GM23248 (cell line): ENCODE data around the gene AKAP7. TPM values are rescaled to one million over a fixed set of nuclear protein-coding genes. Genes with fewer than 3 reads are reported as not detected.

ENCODE experiments used
- DNase-seq: peaks from one replicate; pipeline ENCODE4 v3.0.0-alpha.2; 2015
- H2AFZ ChIP-seq: fragments of 200-600 bp; sonication (generic); 2 replicates; pipeline ENCODE4 v1.6.1; 2016; ENCODE audit warnings: antibody characterized with exemption
- H3F3A ChIP-seq: fragments of 200-600 bp; sonication (generic); 2 replicates; pipeline ENCODE4 v1.6.1; 2016; ENCODE audit warnings: mild to moderate bottlenecking, antibody characterized with exemption, mixed run types; ENCODE audit not compliant: insufficient read depth
- H3K27ac ChIP-seq: fragments of 200-600 bp; sonication (generic); 2 replicates; pipeline ENCODE4 v1.5.1; 2016; ENCODE audit warnings: mild to moderate bottlenecking
- H3K27me3 ChIP-seq: fragments of 200-600 bp; sonication (generic); replicated peaks from 2 replicates; pipeline ENCODE4 v1.6.1; 2016; ENCODE audit warnings: mild to moderate bottlenecking; ENCODE audit not compliant: insufficient read depth
- H3K36me3 ChIP-seq: fragments of 200-600 bp; sonication (generic); 2 replicates; pipeline ENCODE4 v1.6.1; 2016; ENCODE audit warnings: low read depth, mild to moderate bottlenecking
- H3K4me1 ChIP-seq: fragments of 200-600 bp; sonication (generic); 2 replicates; pipeline ENCODE4 v1.6.1; 2016; ENCODE audit warnings: mild to moderate bottlenecking; ENCODE audit not compliant: insufficient read depth
- H3K4me2 ChIP-seq: fragments of 200-600 bp; sonication (generic); one replicate; pipeline ENCODE4 v1.6.1; 2016; ENCODE audit warnings: mild to moderate bottlenecking; ENCODE audit not compliant: unreplicated experiment
- H3K4me3 ChIP-seq: fragments of 200-600 bp; sonication (generic); 2 replicates; pipeline ENCODE4 v1.5.1; 2016; ENCODE audit warnings: mild to moderate bottlenecking
- H3K79me2 ChIP-seq: fragments of 200-600 bp; sonication (generic); 2 replicates; pipeline ENCODE4 v1.6.1; 2016; ENCODE audit warnings: mild to moderate bottlenecking; ENCODE audit not compliant: insufficient read depth
- H3K9ac ChIP-seq: fragments of 200-600 bp; sonication (generic); 2 replicates; pipeline ENCODE4 v1.6.1; 2016; ENCODE audit warnings: mild to moderate bottlenecking
- H3K9me2 ChIP-seq: fragments of 200-600 bp; sonication (generic); 2 replicates; pipeline ENCODE4 v1.6.1; 2016; ENCODE audit warnings: mixed run types, mild to moderate bottlenecking, moderate library complexity; ENCODE audit not compliant: insufficient read depth
- H3K9me3 ChIP-seq: fragments of 200-600 bp; sonication (generic); one replicate; pipeline ENCODE4 v1.6.1; 2017; ENCODE audit warnings: low read depth
- H4K20me1 ChIP-seq: fragments of 200-600 bp; sonication (generic); 2 replicates; pipeline ENCODE4 v1.6.0; 2016; ENCODE audit not compliant: insufficient read depth
- EZH2 ChIP-seq: fragments of 200-600 bp; sonication (generic); IDR thresholded peaks from 2 replicates; pipeline ENCODE4 v1.6.1; 2018; ENCODE audit warnings: antibody characterized with exemption, mild to moderate bottlenecking; ENCODE audit not compliant: insufficient read depth, poor library complexity, severe bottlenecking
- EZH2phosphoT487 ChIP-seq: fragments of 200-600 bp; sonication (generic); IDR thresholded peaks from 2 replicates; pipeline ENCODE4 v1.6.1; 2018; ENCODE audit warnings: antibody characterized with exemption, moderate library complexity, mild to moderate bottlenecking, low read depth; ENCODE audit not compliant: insufficient read depth
- WGBS, 2 experiments: methylation state at CpG; one replicate each; pipeline ENCODE4 v1.1.6; 2015 to 2017; ENCODE audit warnings: low lambda C conversion rate in 2 of 2, low coverage in 1 of 2; ENCODE audit errors: missing lambda C conversion rate in 2 of 2; 5-methylcytosine and 5-hydroxymethylcytosine counted together
- in situ Hi-C: fragments of 300-500 bp; cut with MboI; formaldehyde crosslinking; loops from 2 replicates; pipeline ENCODE4 v1.15.0; 2020
- polyA plus RNA-seq: library from polyadenylated mRNA; unstranded; fragments of >200 nt; fragmentation: Nextera tagmentation; extraction: Ambion mirVana; gene quantifications from 2 replicates; pipeline ENCODE4 v1.2.1, GENCODE V29; 2016
- total RNA-seq: library from RNA; depleted of rRNA; stranded (reverse); fragments of >200 nt; shearing (Covaris generic); gene quantifications from 2 replicates; pipeline ENCODE4 v1.2.3, GENCODE V29; 2014

Gene AKAP7
- total and polyA plus RNA-seq, 2 experiments from 2014 or later, result 3.2 to 8.2 TPM

DNA sequence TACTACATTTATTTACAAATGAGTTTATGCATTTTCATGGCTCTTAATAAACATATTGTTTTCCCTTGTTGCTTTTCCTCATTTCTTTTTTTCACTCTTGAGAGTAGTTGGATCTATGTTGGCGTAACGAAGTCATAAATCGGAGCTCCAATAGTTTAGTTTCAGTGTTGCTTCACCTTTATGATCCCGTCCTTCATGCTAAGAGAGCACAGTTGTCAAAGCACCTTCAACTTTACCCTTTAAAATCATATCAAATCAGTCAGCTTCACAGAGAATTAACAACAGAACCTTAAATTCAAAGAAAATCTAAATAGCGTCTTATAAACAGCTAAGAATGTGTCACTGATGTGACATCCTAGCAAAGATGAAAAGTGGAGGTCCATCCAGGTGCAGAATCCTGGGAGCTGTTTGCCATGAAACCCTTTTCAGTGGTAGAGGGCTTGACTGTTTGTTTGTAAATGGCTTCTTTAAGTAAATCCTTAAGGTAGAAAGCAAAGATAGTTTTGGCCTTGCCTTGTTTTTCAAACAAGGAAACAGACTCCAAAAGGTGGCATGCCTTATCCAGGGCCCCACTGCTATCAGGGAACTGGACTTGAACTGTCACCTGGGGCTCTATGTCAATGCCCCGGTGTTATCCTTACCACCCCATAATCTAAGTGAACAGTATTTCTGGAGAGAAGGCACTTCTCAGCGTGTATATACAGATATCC is 148.4 kb downstream of the AKAP7 start:
- no peak for DNase-seq
- H3K4me3 ChIP-seq, result no peak overlapping the region
- no peak overlapping the region for H2AFZ ChIP-seq
- no peaks in the 10 kb centered on the region for H3F3A ChIP-seq
- H3K27me3 ChIP-seq, result no peaks in the 10 kb centered on the region
- H3K4me2 ChIP-seq, result no peak overlapping the region
- no peaks in the 10 kb centered on the region for H3K36me3 ChIP-seq
- H3K27ac ChIP-seq, result no peak overlapping the region
- WGBS, 2 experiments, result 96 to 98% methylated on average over 7 of the region's 7 CpGs
- H3K9me2 ChIP-seq, result no peaks in the 10 kb centered on the region
- in situ Hi-C loops, result no loop called here
- TF ChIP-seq EZH2phosphoT487 (no peak), EZH2 (no peak)
- H3K79me2 ChIP-seq, result no peaks in the 10 kb centered on the region
- no peak overlapping the region for H3K9ac ChIP-seq
- H3K9me3 ChIP-seq, result no peaks in the 10 kb centered on the region
- no peaks in the 10 kb centered on the region for H4K20me1 ChIP-seq
- H3K4me1 ChIP-seq, result no peaks in the 10 kb centered on the region

GRCh38 chr6:131285548-131285947 is 150.3 kb downstream of the AKAP7 start:
- no peaks in the 10 kb centered on the region for H3K27me3 ChIP-seq
- DNase-seq, result no peak
- WGBS, 2 experiments, result 18 to 50% methylated on average over 1 of the region's 1 CpG
- no peak overlapping the region for H3K27ac ChIP-seq
- TF ChIP-seq EZH2 (no peak), EZH2phosphoT487 (no peak)
- no peak overlapping the region for H3K9ac ChIP-seq
- no peak overlapping the region for H2AFZ ChIP-seq
- no peaks in the 10 kb centered on the region for H4K20me1 ChIP-seq
- no peaks in the 10 kb centered on the region for H3K36me3 ChIP-seq
- H3K4me1 ChIP-seq, result no peaks in the 10 kb centered on the region
- in situ Hi-C loops, result no loop called here
- no peaks in the 10 kb centered on the region for H3K79me2 ChIP-seq
- no peaks in the 10 kb centered on the region for H3K9me2 ChIP-seq
- no peak overlapping the region for H3K4me3 ChIP-seq
- no peaks in the 10 kb centered on the region for H3F3A ChIP-seq
- no peak overlapping the region for H3K4me2 ChIP-seq
- no peaks in the 10 kb centered on the region for H3K9me3 ChIP-seq

DNA sequence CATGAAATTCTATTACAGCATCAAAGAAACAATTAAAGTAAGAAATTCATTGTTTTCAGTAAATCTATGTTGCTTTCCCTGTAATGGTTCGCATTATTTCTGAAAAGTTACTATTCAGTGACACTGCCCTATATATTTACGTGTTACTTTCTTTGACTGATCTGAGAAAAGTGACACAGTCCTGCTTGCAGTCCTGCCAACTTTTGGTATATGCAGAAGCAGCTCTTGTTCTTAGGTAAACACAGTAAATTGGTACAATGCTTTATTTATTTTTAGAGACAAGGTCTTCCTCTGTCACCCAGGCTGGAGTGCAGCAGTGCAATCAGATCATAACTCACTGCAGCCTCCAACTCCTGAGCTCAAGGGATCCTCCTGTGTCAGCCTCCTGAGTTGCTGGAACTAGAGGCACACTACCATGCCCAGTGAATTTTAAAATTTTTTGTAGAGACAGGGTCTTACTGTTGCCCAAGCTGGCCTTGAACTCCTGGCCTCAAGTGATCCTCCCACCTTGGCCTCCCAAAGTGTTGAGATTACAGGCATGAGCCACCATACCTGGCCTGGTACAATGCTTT is 151.3 kb downstream of the AKAP7 start:
- WGBS, 2 experiments, result 93 to 96% methylated on average over 2 of the region's 2 CpGs
- no peak overlapping the region for H2AFZ ChIP-seq
- no peak overlapping the region for H3K4me2 ChIP-seq
- no peaks in the 10 kb centered on the region for H3K79me2 ChIP-seq
- H3K27ac ChIP-seq, result no peak overlapping the region
- H4K20me1 ChIP-seq, result no peaks in the 10 kb centered on the region
- no peaks in the 10 kb centered on the region for H3K27me3 ChIP-seq
- H3K9me3 ChIP-seq, result no peaks in the 10 kb centered on the region
- in situ Hi-C loops, result no loop called here
- H3K9me2 ChIP-seq, result no peaks in the 10 kb centered on the region
- TF ChIP-seq EZH2phosphoT487 (no peak), EZH2 (no peak)
- no peaks in the 10 kb centered on the region for H3K4me1 ChIP-seq
- DNase-seq, result no peak
- H3K9ac ChIP-seq, result no peak overlapping the region
- no peaks in the 10 kb centered on the region for H3F3A ChIP-seq
- no peak overlapping the region for H3K4me3 ChIP-seq
- H3K36me3 ChIP-seq, result no peaks in the 10 kb centered on the region

- no peaks in the 10 kb centered on the region for H4K20me1 ChIP-seq
- H3K4me3 ChIP-seq, result no peak overlapping the region
- no peak overlapping the region for H3K27ac ChIP-seq
- H3F3A ChIP-seq, result no peaks in the 10 kb centered on the region
- H3K9me2 ChIP-seq, result no peaks in the 10 kb centered on the region
- 92 to 94% methylated on average over 2 of the region's 2 CpGs for WGBS, 2 experiments
- no peak overlapping the region for H3K4me2 ChIP-seq
- no peak for TF ChIP-seq EZH2phosphoT487
- TF ChIP-seq EZH2, result no peak
- no peaks in the 10 kb centered on the region for H3K9me3 ChIP-seq
- H3K27me3 ChIP-seq, result no peaks in the 10 kb centered on the region
- no peaks in the 10 kb centered on the region for H3K4me1 ChIP-seq
- no peak for DNase-seq
- H2AFZ ChIP-seq, result no peak overlapping the region
- in situ Hi-C loops, result no loop called here
- no peak overlapping the region for H3K9ac ChIP-seq
- H3K36me3 ChIP-seq, result no peaks in the 10 kb centered on the region
- no peaks in the 10 kb centered on the region for H3K79me2 ChIP-seq
Observed at GRCh38 chr6:131288214-131288613, 152.9 kb downstream of the AKAP7 start.
